HEK293T (cell line): Measurements from ENCODE around the gene ERBB4.

Experiments
- BHLHE40 ChIP-seq: fragments of 450-650 bp; IDR thresholded peaks from 2 replicates; pipeline ENCODE4 v1.6.1; 2016; ENCODE audit warnings: mild to moderate bottlenecking, moderate library complexity, borderline replicate concordance
- CTBP1 ChIP-seq: fragments of 450-650 bp; IDR thresholded peaks from 2 replicates; pipeline ENCODE4 v1.6.1; 2016; ENCODE audit warnings: borderline replicate concordance
- ELF4 ChIP-seq: fragments of 450-650 bp; IDR thresholded peaks from 2 replicates; pipeline ENCODE4 v1.6.1; 2017; ENCODE audit warnings: antibody characterized with exemption
- FOXA1 ChIP-seq: fragments of 450-650 bp; IDR thresholded peaks from 2 replicates; pipeline ENCODE4 v1.6.1; 2016; ENCODE audit warnings: mild to moderate bottlenecking
- FOXM1 ChIP-seq: fragments of 450-650 bp; IDR thresholded peaks from 2 replicates; pipeline ENCODE4 v1.6.1; 2017; ENCODE audit warnings: mild to moderate bottlenecking, borderline replicate concordance
- NFRKB ChIP-seq: fragments of 450-650 bp; IDR thresholded peaks from 2 replicates; pipeline ENCODE4 v1.6.1; 2016; ENCODE audit warnings: mild to moderate bottlenecking, moderate library complexity
- PKNOX1 ChIP-seq: fragments of 450-650 bp; IDR thresholded peaks from 2 replicates; pipeline ENCODE4 v1.6.1; 2016
- SP1 ChIP-seq: fragments of 450-650 bp; IDR thresholded peaks from 2 replicates; pipeline ENCODE4 v1.6.1; 2017
- SUZ12 ChIP-seq: fragments of 450-650 bp; IDR thresholded peaks from 2 replicates; pipeline ENCODE4 v1.6.1; 2016; ENCODE audit warnings: mild to moderate bottlenecking
- TARDBP ChIP-seq: fragments of 450-650 bp; IDR thresholded peaks from 2 replicates; pipeline ENCODE4 v1.6.1; 2016
- ZNF384 ChIP-seq: fragments of 450-650 bp; IDR thresholded peaks from 2 replicates; pipeline ENCODE4 v1.6.1; 2016

DNA sequence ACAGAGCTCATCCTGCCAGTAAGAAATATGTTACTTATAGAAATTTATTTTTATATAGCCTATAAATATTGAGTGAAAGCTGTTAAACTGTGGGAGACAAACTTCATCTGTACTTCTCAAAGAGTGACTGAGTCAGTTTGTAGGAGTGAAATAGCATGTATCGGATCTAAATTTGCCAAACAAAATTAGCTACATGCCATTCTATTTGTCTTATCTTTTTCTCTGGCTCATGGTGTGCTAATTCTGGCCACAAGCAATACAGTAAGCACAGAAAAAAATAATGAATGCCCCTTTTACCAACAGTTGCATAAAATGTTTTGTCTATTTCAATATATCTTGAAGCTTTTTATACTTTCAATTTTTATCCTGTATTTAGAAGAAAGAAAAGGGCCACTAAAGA lies 12.5 kb downstream of the ERBB4 start:
- no peak for TF ChIP-seq NFRKB
- no peak for TF ChIP-seq BHLHE40
- no peak for TF ChIP-seq SP1
- TF ChIP-seq SUZ12: no peak
- TF ChIP-seq FOXA1: no peak
- TF ChIP-seq TARDBP: no peak
- no peak for TF ChIP-seq ZNF384
- peak; percentile 50; the same call in 1 of the 2 replicates for TF ChIP-seq PKNOX1
- no peak for TF ChIP-seq CTBP1
- no peak for TF ChIP-seq FOXM1
- no peak for TF ChIP-seq ELF4
